ES-I3 (cell line): ENCODE measurements around the gene CACNA1C.

Experiments
- H3K36me3 ChIP-seq: 2 replicates; pipeline ENCODE4 v1.6.1; 2013; ENCODE audit warnings: mild to moderate bottlenecking, low read length, control low read depth, moderate library complexity; ENCODE audit not compliant: insufficient read depth
- H3K4me1 ChIP-seq: 2 replicates; pipeline ENCODE4 v1.6.1; 2013; ENCODE audit warnings: mild to moderate bottlenecking, control low read depth, low read length; ENCODE audit not compliant: insufficient read depth
- H3K9ac ChIP-seq: 2 replicates; pipeline ENCODE4 v1.6.1; 2013; ENCODE audit warnings: low read depth, mild to moderate bottlenecking, low read length, moderate library complexity
- H3K9me3 ChIP-seq: 2 replicates; pipeline ENCODE4 v1.6.1; 2013; ENCODE audit warnings: mild to moderate bottlenecking, low read length, moderate library complexity; ENCODE audit not compliant: control insufficient read depth, insufficient read depth

CACNA1C gene

GRCh38 chr12:2270846-2271245, 218.1 kb downstream of the CACNA1C start:
- Histone ChIP-seq H3K36me3 (no peaks in the 10 kb centered on the region), H3K4me1 (peaks cover 12% of the 10 kb centered on the region), H3K9me3 (no peaks in the 10 kb centered on the region), H3K9ac (no peak overlapping the region)

GRCh38 chr12:2271961-2272360, 219.2 kb downstream of the CACNA1C start:
- Histone ChIP-seq H3K9ac (no peak overlapping the region), H3K9me3 (no peaks in the 10 kb centered on the region), H3K4me1 (peaks cover 12% of the 10 kb centered on the region), H3K36me3 (no peaks in the 10 kb centered on the region)

GRCh38 chr12:2273288-2273687, 220.5 kb downstream of the CACNA1C start:
- Histone ChIP-seq H3K9me3 (no peaks in the 10 kb centered on the region), H3K4me1 (peaks cover 7% of the 10 kb centered on the region; the same call in 1 of the 2 replicates), H3K36me3 (no peaks in the 10 kb centered on the region), H3K9ac (no peak overlapping the region)

GRCh38 chr12:2273751-2274150, 221.0 kb downstream of the CACNA1C start:
- no peaks in the 10 kb centered on the region for H3K36me3 ChIP-seq
- peaks cover 2% of the 10 kb centered on the region; the same call in 1 of the 2 replicates for H3K4me1 ChIP-seq
- no peaks in the 10 kb centered on the region for H3K9me3 ChIP-seq
- H3K9ac ChIP-seq, result no peak overlapping the region

- Histone ChIP-seq H3K9ac (no peak overlapping the region), H3K36me3 (no peaks in the 10 kb centered on the region), H3K9me3 (no peaks in the 10 kb centered on the region), H3K4me1 (no peaks in the 10 kb centered on the region)
These were observed 221.9 kb downstream of the CACNA1C start for GRCh38 chr12:2274733-2275132.

GRCh38 chr12:2276288-2277033, 223.7 kb downstream of the CACNA1C start:
- Histone ChIP-seq H3K9ac (no peak overlapping the region), H3K4me1 (no peaks in the 10 kb centered on the region), H3K36me3 (no peaks in the 10 kb centered on the region), H3K9me3 (no peaks in the 10 kb centered on the region)

GRCh38 chr12:2277492-2278155, 224.8 kb downstream of the CACNA1C start:
- Histone ChIP-seq H3K36me3 (no peaks in the 10 kb centered on the region), H3K9me3 (no peaks in the 10 kb centered on the region), H3K4me1 (no peaks in the 10 kb centered on the region), H3K9ac (no peak overlapping the region)

GRCh38 chr12:2281446-2281845, 228.7 kb downstream of the CACNA1C start:
- H3K36me3 ChIP-seq, result no peaks in the 10 kb centered on the region
- no peaks in the 10 kb centered on the region for H3K9me3 ChIP-seq
- H3K4me1 ChIP-seq, result 0 out of 2 replicates have a peak, but pooled peaks cover 3% of the 10 kb centered on the region
- H3K9ac ChIP-seq, result no peak overlapping the region

- Histone ChIP-seq H3K36me3 (no peaks in the 10 kb centered on the region), H3K9ac (no peak overlapping the region), H3K4me1 (0 out of 2 replicates have a peak, but pooled peaks cover 3% of the 10 kb centered on the region), H3K9me3 (no peaks in the 10 kb centered on the region)
These were observed 229.5 kb downstream of the CACNA1C start for GRCh38 chr12:2282318-2282717.

- H3K4me1 ChIP-seq, result peaks cover 12% of the 10 kb centered on the region
- H3K9ac ChIP-seq, result no peak overlapping the region
- H3K9me3 ChIP-seq, result no peaks in the 10 kb centered on the region
- H3K36me3 ChIP-seq, result no peaks in the 10 kb centered on the region
These were observed 230.7 kb downstream of the CACNA1C start for GRCh38 chr12:2283480-2283879.

GRCh38 chr12:2283916-2284315, 231.1 kb downstream of the CACNA1C start:
- no peaks in the 10 kb centered on the region for H3K36me3 ChIP-seq
- peaks cover 17% of the 10 kb centered on the region for H3K4me1 ChIP-seq
- no peaks in the 10 kb centered on the region for H3K9me3 ChIP-seq
- no peak overlapping the region for H3K9ac ChIP-seq

- H3K9ac ChIP-seq, result no peak overlapping the region
- no peaks in the 10 kb centered on the region for H3K9me3 ChIP-seq
- H3K36me3 ChIP-seq, result no peaks in the 10 kb centered on the region
- H3K4me1 ChIP-seq, result peaks cover 21% of the 10 kb centered on the region
These were observed 231.6 kb downstream of the CACNA1C start for GRCh38 chr12:2284321-2284813.

GRCh38 chr12:2284857-2285256, 232.1 kb downstream of the CACNA1C start:
- H3K36me3 ChIP-seq, result no peaks in the 10 kb centered on the region
- no peak overlapping the region for H3K9ac ChIP-seq
- H3K9me3 ChIP-seq, result no peaks in the 10 kb centered on the region
- peaks cover 21% of the 10 kb centered on the region for H3K4me1 ChIP-seq

GRCh38 chr12:2285462-2285861, 232.7 kb downstream of the CACNA1C start:
- H3K9me3 ChIP-seq, result no peaks in the 10 kb centered on the region
- no peak overlapping the region for H3K9ac ChIP-seq
- no peaks in the 10 kb centered on the region for H3K36me3 ChIP-seq
- peaks cover 21% of the 10 kb centered on the region for H3K4me1 ChIP-seq

- H3K9me3 ChIP-seq, result no peaks in the 10 kb centered on the region
- no peak overlapping the region for H3K9ac ChIP-seq
- peaks cover 21% of the 10 kb centered on the region for H3K4me1 ChIP-seq
- H3K36me3 ChIP-seq, result no peaks in the 10 kb centered on the region
These were observed 233.3 kb downstream of the CACNA1C start for GRCh38 chr12:2286047-2286446.
